NCI-H128 (cell line): ENCODE data around the gene FIZ1.

Source experiments
- DNase-seq: peaks from one replicate; lab custom pipeline; 2025; ENCODE audit not compliant: unreplicated experiment; lab: John Stamatoyannopoulos, UW

The FIZ1 gene

GRCh38 chr19:55544014-55544413 lies 55.3 kb downstream of the FIZ1 start:
- no peak for DNase-seq

- no peak for DNase-seq
These were observed 55.8 kb downstream of the FIZ1 start for GRCh38 chr19:55543567-55543966.

- no peak for DNase-seq
These were observed 56.9 kb downstream of the FIZ1 start for GRCh38 chr19:55542292-55542855.
